ENCODE measurements around the gene SNX7.

DNA sequence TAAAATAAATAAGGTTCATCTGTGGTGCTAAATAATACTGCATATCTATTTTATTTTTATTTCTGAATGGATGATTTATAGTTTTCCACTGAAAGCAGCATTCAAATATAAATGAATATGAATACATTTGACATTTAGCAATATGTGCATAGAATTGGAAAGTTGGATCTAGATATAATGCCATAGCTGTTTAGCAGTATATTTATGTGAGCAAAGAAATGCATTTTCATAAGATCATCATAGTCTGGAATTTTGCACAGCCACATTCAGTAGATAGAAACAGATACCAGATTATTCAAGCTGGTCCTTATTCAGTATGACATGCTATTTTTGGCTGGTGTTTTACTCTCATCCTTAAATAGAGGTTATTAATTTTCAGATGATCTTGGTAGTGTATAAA is 46.0 kb downstream of the SNX7 start:
- TF ChIP-seq, protein P1, sequence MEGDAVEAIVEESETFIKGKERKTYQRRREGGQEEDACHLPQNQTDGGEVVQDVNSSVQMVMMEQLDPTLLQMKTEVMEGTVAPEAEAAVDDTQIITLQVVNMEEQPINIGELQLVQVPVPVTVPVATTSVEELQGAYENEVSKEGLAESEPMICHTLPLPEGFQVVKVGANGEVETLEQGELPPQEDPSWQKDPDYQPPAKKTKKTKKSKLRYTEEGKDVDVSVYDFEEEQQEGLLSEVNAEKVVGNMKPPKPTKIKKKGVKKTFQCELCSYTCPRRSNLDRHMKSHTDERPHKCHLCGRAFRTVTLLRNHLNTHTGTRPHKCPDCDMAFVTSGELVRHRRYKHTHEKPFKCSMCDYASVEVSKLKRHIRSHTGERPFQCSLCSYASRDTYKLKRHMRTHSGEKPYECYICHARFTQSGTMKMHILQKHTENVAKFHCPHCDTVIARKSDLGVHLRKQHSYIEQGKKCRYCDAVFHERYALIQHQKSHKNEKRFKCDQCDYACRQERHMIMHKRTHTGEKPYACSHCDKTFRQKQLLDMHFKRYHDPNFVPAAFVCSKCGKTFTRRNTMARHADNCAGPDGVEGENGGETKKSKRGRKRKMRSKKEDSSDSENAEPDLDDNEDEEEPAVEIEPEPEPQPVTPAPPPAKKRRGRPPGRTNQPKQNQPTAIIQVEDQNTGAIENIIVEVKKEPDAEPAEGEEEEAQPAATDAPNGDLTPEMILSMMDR (conservative IDR thresholded peaks at IDR 0.05), result no peak
- no peak for TF ChIP-seq EZH2 (IDR thresholded peaks at IDR 0.05; ENCODE audit: low read depth)
